Ishikawa (cell line): ENCODE measurements around the gene NUDC.

Experiments
- CEBPB ChIP-seq: IDR thresholded peaks from 2 replicates; pipeline ENCODE4 v1.6.1; 2012
- CREB1 ChIP-seq: IDR thresholded peaks from 2 replicates; pipeline ENCODE4 v1.6.1; 2012; ENCODE audit warnings: low read depth
- EGR1 ChIP-seq: IDR thresholded peaks from 2 replicates; pipeline ENCODE4 v1.6.1; 2012
- EP300 ChIP-seq: IDR thresholded peaks from 2 replicates; pipeline ENCODE4 v1.6.1; 2012; ENCODE audit warnings: borderline replicate concordance
- FOXM1 ChIP-seq: IDR thresholded peaks from 2 replicates; pipeline ENCODE4 v1.6.1; 2012; ENCODE audit warnings: low read depth, borderline replicate concordance
- MAX ChIP-seq: IDR thresholded peaks from 2 replicates; pipeline ENCODE4 v1.6.1; 2012
- NFIC ChIP-seq: IDR thresholded peaks from 2 replicates; pipeline ENCODE4 v1.6.1; 2012
- RAD21 ChIP-seq: IDR thresholded peaks from 2 replicates; pipeline ENCODE4 v1.6.1; 2012; ENCODE audit warnings: low read depth
- REST ChIP-seq: IDR thresholded peaks from 2 replicates; pipeline ENCODE4 v1.6.1; 2012; ENCODE audit warnings: low read depth, mild to moderate bottlenecking
- TAF1 ChIP-seq: IDR thresholded peaks from 2 replicates; pipeline ENCODE4 v1.6.1; 2012; ENCODE audit warnings: low read depth, mild to moderate bottlenecking
- TCF12 ChIP-seq: IDR thresholded peaks from 2 replicates; pipeline ENCODE4 v1.6.1; 2012; ENCODE audit warnings: low read depth
- TEAD4 ChIP-seq: IDR thresholded peaks from 2 replicates; pipeline ENCODE4 v1.6.1; 2012
- USF1 ChIP-seq: IDR thresholded peaks from 2 replicates; pipeline ENCODE4 v1.6.1; 2012
- YY1 ChIP-seq: IDR thresholded peaks from 2 replicates; pipeline ENCODE4 v1.6.1; 2012; ENCODE audit warnings: low read depth
- ZBTB7A ChIP-seq: IDR thresholded peaks from 2 replicates; pipeline ENCODE4 v1.6.1; 2012; ENCODE audit warnings: low read depth

NUDC gene

GRCh38 chr1:26907071-26907917 is 14.2 kb upstream of the NUDC start:
- TF ChIP-seq TCF12 (no peak), RAD21 (no peak), NFIC (peak; percentile 68; the same call in 1 of the 2 replicates)

- TF ChIP-seq CREB1 (no peak), MAX (no peak), FOXM1 (no peak), RAD21 (no peak), ZBTB7A (no peak), NFIC (no peak), TEAD4 (no peak), USF1 (no peak), TAF1 (no peak), REST (no peak), YY1 (no peak)
Measured at GRCh38 chr1:26909951-26910342, 11.6 kb upstream of the NUDC start.

GRCh38 chr1:26910343-26911160 is 11.0 kb upstream of the NUDC start:
- TF ChIP-seq NFIC (no peak), EGR1 (no peak), YY1 (no peak), MAX (no peak), TEAD4 (no peak), TCF12 (no peak), CREB1 (no peak), CEBPB (no peak), FOXM1 (no peak), TAF1 (no peak), RAD21 (no peak), ZBTB7A (no peak), EP300 (no peak), USF1 (no peak), REST (no peak)

- TF ChIP-seq TAF1 (no peak), NFIC (no peak), FOXM1 (no peak), REST (no peak), YY1 (no peak), TCF12 (no peak), RAD21 (no peak), MAX (no peak), USF1 (no peak), TEAD4 (no peak), ZBTB7A (no peak), EGR1 (no peak), EP300 (no peak), CEBPB (no peak), CREB1 (no peak)
Measured at GRCh38 chr1:26911399-26912146, 10.0 kb upstream of the NUDC start.
